Esophagus squamous epithelium (tissue), 5 donors: ENCODE results near the gene BRPF1. TPM values are rescaled to one million over a fixed set of nuclear protein-coding genes. Genes with fewer than 3 reads are reported as not detected.
A peak's percentile ranks its signal among the peaks of the same experiment; 100 is the strongest.

Experiments
- DNase-seq: peaks from one replicate; lab custom pipeline; 2025; lab: John Stamatoyannopoulos, UW
- H3K27ac ChIP-seq, 4 donors: fragments of 200-600 bp; sonication (generic); one replicate each; pipeline ENCODE4 v1.5.1; 2016 to 2019; ENCODE audit warnings: mild to moderate bottlenecking in 1 of 4
- H3K27me3 ChIP-seq, 4 donors: fragments of 200-600 bp; sonication (generic); 1 replicate in 3 of 4; 2 replicates in 1 of 4; pipeline versions ENCODE4 v1.5.1 to v1.6.0; 2017 to 2021; ENCODE audit warnings: antibody characterized with exemption in 1 of 4
- H3K36me3 ChIP-seq, 3 donors: fragments of 200-600 bp; sonication (generic); one replicate each; pipeline ENCODE4 v1.5.1; 2016 to 2019
- H3K4me1 ChIP-seq, 3 donors: fragments of 200-600 bp; sonication (generic); one replicate each; pipeline ENCODE4 v1.5.1; 2017 to 2019
- H3K4me3 ChIP-seq, 4 donors: fragments of 200-600 bp; sonication (generic); 1 replicate in 3 of 4; 2 replicates in 1 of 4; pipeline ENCODE4 v1.5.1; 2016 to 2019; ENCODE audit warnings: mild to moderate bottlenecking in 2 of 4, moderate library complexity in 1 of 4
- H3K9me3 ChIP-seq, 3 donors: fragments of 200-600 bp; sonication (generic); one replicate each; pipeline ENCODE4 v1.5.1; 2016 to 2019
- CTCF ChIP-seq, 6 experiments: fragments of 450-650 bp in 4 of 6; fragments of 200-600 bp in 2 of 6; sonication (generic) in 2 of 6; IDR thresholded peaks; one replicate each; pipeline ENCODE4 v1.5.1; 2016 to 2019; ENCODE audit warnings: antibody characterized with exemption in 6 of 6, mild to moderate bottlenecking in 4 of 6, moderate library complexity in 4 of 6
- POLR2A ChIP-seq, 4 donors: fragments of 450-650 bp; IDR thresholded peaks; one replicate each; pipeline ENCODE4 v1.6.1; 2017; ENCODE audit warnings: antibody characterized with exemption in 4 of 4, mild to moderate bottlenecking in 4 of 4, moderate library complexity in 3 of 4
- WGBS, 2 donors: methylation state at CpG; one replicate each; pipeline ENCODE4 v1.1.5; 2018; 5-methylcytosine and 5-hydroxymethylcytosine counted together
- intact Hi-C: fragments of 100-400 bp; cut with DNase I; formaldehyde crosslinking; loops from one replicate; pipeline ENCODE4 v1.15.0; 2022
- total RNA-seq, 4 donors: library from RNA; depleted of rRNA; stranded (reverse); fragments of >200 nt; gene quantifications; one replicate each; pipeline ENCODE4 v1.1.0, GENCODE V29; 2016
- donor health status: DM: yes; HTN: yes; CAD: no.

The BRPF1 gene
- total RNA-seq, 4 donors from 2014 or later, result 9.8 to 18.3 (median 15.4) TPM

- 15 to 27% methylated on average over 12 to 14 of the region's 19 CpGs for WGBS, 2 donors
- H3K36me3 ChIP-seq, result peaks cover 20 to 74% (median 32%) of the 10 kb centered on the region in 3 donors
- H3K27me3 ChIP-seq, result no peaks in the 10 kb centered on the region
- peak overlapping the region; percentile 49 to 87 (median 72) for H3K4me3 ChIP-seq
- H3K4me1 ChIP-seq, result peaks cover 12 to 36% (median 22%) of the 10 kb centered on the region in 3 donors
- intact Hi-C loops, result no loop called here
- DNase-seq, result no peak
- H3K27ac ChIP-seq, result peak overlapping the region; percentile 82 to 98 (median 96)
- TF ChIP-seq CTCF (IDR thresholded peaks at IDR 0.05) (no peak), POLR2A (IDR thresholded peaks at IDR 0.05) (no peak)
- no peaks in the 10 kb centered on the region for H3K9me3 ChIP-seq
These were observed 17.7 kb downstream of the BRPF1 start for GRCh38 chr3:9749296-9749644.

GRCh38 chr3:9749645-9750555 lies 18.4 kb downstream of the BRPF1 start, which contains the start of gene OGG1:
TSS of gene OGG1 (plus strand) at chr3:9749952. CDS start at chr3:9750287, 335 bp downstream.
- Histone ChIP-seq H3K27ac (peak within 1 kb of the TSS; percentile 82 to 98 (median 96)), H3K4me1 (peaks cover 12 to 43% (median 26%) of the 10 kb centered on the region in 3 donors), H3K36me3 (peaks cover 13 to 74% (median 26%) of the 10 kb centered on the region in 3 donors), H3K27me3 (no peaks in the 10 kb centered on the region), H3K9me3 (no peaks in the 10 kb centered on the region), H3K4me3 (peak within 1 kb of the TSS; percentile 49 to 87 (median 72))
- intact Hi-C loops, result no loop called here
- 0% methylated on average over 38 to 42 of the region's 60 CpGs for WGBS, 2 donors
- TF ChIP-seq CTCF (IDR thresholded peaks at IDR 0.05), result peak in 1 of 6 experiments; percentile 29
- peak in 3 of 4 donors; percentile 3 to 43 (median 12) for TF ChIP-seq POLR2A (IDR thresholded peaks at IDR 0.05)
- peak; percentile 95 for DNase-seq

- peak overlapping the region; percentile 82 to 98 (median 96) for H3K27ac ChIP-seq
- WGBS, 2 donors, result 26 to 27% methylated on average over 14 of the region's 17 CpGs
- H3K9me3 ChIP-seq, result no peaks in the 10 kb centered on the region
- no peaks in the 10 kb centered on the region for H3K27me3 ChIP-seq
- no peak for TF ChIP-seq POLR2A (IDR thresholded peaks at IDR 0.05)
- no peak for TF ChIP-seq CTCF (IDR thresholded peaks at IDR 0.05)
- peak overlapping the region; percentile 49 to 87 (median 72) for H3K4me3 ChIP-seq
- no peak for DNase-seq
- intact Hi-C loops, result no loop called here
- peaks cover 5 to 73% (median 18%) of the 10 kb centered on the region in 3 donors for H3K36me3 ChIP-seq
- H3K4me1 ChIP-seq, result peaks cover 12 to 52% (median 29%) of the 10 kb centered on the region in 3 donors
These were observed 19.2 kb downstream of the BRPF1 start for GRCh38 chr3:9750556-9751411.

GRCh38 chr3:9754678-9755077 lies 23.1 kb downstream of the BRPF1 start:
- H3K9me3 ChIP-seq, result no peaks in the 10 kb centered on the region
- H3K27ac ChIP-seq, result peak overlapping the region in 3 of 4 donors; percentile 42 to 57 (median 51)
- H3K4me1 ChIP-seq, result peaks cover 9 to 40% (median 22%) of the 10 kb centered on the region in 3 donors
- H3K4me3 ChIP-seq, result no peak overlapping the region
- peaks cover 16 to 81% (median 20%) of the 10 kb centered on the region in 3 donors for H3K36me3 ChIP-seq
- DNase-seq, result no peak
- WGBS, 2 donors, result 22 to 71% methylated on average over 1 to 6 of the region's 8 CpGs
- intact Hi-C loops, result no loop called here
- no peaks in the 10 kb centered on the region for H3K27me3 ChIP-seq
- TF ChIP-seq CTCF (IDR thresholded peaks at IDR 0.05), result no peak
- TF ChIP-seq POLR2A (IDR thresholded peaks at IDR 0.05), result no peak
